GM21381 (cell line): ENCODE measurements around the gene SFMBT1.

Experiments
- ATAC-seq: cut with Tn5 transposase; IDR thresholded peaks from one replicate; pipeline ENCODE4 v1.9.1; 2021; ENCODE audit warnings: mild to moderate bottlenecking, moderate library complexity; ENCODE audit not compliant: unreplicated experiment

SFMBT1 gene

GRCh38 chr3:53003320-53003719 lies 42.6 kb downstream of the SFMBT1 start:
- no peak for ATAC-seq

GRCh38 chr3:52998771-52999513 lies 46.9 kb downstream of the SFMBT1 start:
- no peak for ATAC-seq

- ATAC-seq = no peak
Measured at GRCh38 chr3:52990637-52991036, 55.2 kb downstream of the SFMBT1 start.

DNA sequence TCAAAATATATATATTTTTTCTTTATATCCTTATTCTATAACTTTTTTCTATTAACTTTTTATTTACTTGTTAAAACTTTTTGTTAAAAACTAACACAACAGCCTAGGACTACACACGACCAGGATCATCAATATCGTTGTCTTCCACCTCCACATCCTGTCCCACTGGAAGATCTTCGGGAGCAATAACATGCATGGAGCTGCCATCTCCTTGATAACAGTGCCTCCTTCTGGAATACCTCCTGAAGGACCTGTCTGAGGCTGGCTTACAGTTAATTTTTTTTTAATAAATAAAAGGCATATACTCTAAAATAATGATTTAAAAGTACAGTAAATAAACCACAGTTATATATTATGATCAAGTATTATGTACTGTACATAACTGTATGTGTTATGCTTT lies 58.9 kb downstream of the SFMBT1 start:
- no peak for ATAC-seq

DNA sequence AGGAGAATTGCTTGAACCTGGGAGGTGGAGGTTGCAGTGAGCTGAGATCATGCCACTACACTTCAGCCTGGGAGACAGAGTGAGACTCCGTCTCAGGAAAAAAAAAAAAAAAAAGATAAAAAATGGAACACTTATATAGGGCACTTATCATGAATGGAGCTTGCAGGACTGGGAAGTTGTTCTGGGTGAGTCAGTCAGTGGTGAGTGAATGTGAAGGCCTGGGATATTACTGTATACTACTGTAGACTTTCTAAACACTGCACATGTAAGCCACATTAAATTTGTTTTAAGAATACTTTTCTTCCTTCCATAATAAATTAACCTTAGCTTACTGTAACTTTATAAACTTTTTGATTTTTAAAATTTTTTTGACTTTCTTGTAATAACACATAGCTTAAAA lies 59.8 kb downstream of the SFMBT1 start:
- no peak for ATAC-seq

- ATAC-seq = peak; percentile 21
Measured at GRCh38 chr3:52983828-52984227, 62.0 kb downstream of the SFMBT1 start.

GRCh38 chr3:52983336-52983807 lies 62.5 kb downstream of the SFMBT1 start:
- peak; percentile 87 for ATAC-seq

DNA sequence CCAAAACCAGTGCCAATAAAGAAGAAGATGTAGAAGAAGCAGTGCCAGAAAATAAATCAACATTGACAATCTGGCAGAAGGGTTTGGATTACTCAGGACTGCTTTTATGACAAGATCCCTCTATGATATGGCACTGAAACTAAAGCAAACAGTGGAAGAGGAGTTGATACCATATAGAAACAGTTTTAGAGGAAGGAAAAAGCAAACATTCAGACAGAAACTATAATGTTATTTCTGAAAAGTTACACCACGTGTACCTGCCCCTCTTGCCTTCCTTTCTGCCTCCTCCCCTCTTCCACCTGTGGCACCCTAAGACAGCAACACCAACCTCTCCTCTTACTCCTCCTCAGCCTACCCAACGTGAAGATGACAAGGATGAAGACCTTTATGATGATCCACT lies 63.0 kb downstream of the SFMBT1 start:
- ATAC-seq = peak; percentile 30

GRCh38 chr3:52979190-52979983 lies 66.5 kb downstream of the SFMBT1 start:
- ATAC-seq = no peak

- no peak for ATAC-seq
Measured at GRCh38 chr3:52978109-52978754, 67.6 kb downstream of the SFMBT1 start.

DNA sequence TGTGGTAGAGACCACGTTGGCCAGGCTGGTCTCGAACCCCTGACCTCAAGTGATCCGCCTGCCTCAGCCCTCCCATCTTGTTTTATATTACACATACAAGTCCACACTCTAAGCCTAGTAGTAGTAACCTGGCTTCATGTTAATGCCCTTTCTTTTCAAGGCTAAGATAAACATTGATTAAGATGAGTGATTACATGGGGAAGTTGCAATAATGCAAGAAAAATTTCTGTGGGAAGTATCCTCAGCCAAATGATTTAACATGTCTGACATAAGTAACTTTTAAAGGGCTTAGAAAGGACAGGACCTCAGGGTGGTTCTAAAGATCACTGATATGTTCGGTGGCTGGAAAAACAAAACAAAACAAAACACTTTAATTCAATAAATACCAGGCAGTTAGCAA lies 72.1 kb downstream of the SFMBT1 start:
- no peak for ATAC-seq

- ATAC-seq = no peak
Measured at GRCh38 chr3:52971895-52972294, 74.0 kb downstream of the SFMBT1 start.

GRCh38 chr3:52967398-52967797 lies 78.5 kb downstream of the SFMBT1 start:
- no peak for ATAC-seq

DNA sequence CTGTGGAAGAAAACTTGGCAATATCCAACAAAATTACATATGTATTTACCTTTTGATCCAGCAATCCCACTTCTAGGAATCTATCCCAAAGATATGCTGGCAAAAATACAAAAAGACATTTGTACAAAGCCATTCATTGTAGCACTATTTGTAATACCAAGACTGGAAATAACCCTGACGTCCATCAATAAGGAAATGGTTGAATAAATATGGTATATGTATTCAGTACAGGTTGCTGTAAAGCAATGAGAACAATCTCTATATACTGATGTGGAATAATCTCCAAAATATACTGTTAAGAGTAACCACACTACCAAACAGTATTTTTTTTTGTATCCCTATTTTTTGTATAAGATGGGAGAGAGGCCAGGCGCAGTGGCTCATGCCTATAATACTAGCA lies 83.7 kb downstream of the SFMBT1 start:
- no peak for ATAC-seq

- no peak for ATAC-seq
Measured at GRCh38 chr3:52959773-52960172, 86.1 kb downstream of the SFMBT1 start.

- ATAC-seq = no peak
Measured at GRCh38 chr3:52939600-52939999, 106.3 kb downstream of the SFMBT1 start.

DNA sequence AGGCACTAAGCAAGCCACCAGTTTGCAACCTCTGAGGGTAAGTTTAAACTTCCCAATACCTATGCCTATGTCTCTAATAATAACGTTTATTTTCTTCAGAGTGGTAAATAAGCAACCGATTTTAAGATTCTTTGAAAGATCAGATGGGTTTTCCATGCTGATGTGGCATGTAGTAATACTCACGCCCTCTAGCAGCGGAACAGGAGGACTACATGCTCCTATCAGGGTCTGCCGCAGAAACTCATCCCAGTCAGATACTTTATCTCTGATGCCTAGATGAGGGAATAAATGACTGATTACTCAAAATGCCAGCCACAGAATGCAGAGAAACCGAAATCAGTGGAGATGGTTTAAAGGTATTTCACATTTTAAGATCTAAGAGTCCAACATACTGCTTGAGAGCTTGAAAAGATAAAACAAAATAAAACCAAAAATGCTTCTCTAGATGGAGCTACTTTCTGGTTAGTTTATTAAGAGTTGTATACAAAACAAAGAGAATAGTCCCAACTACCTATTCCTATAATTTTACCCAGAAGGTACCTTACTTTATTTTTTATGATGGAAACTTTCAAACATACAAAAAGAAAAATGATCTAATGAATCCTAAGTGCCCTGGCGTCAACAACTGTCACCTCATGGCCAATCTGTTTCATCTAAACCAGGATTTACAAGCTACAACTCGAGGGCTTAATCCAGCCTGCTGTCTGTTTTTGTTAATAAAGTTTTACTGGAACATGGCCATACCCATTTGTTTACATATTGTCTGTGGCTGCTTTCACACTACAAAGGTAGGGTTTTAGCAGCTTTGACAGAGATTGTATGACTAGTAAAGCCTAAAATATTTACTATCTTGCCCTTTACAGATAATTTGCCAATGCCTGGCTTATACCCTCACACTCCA lies 111.0 kb downstream of the SFMBT1 start:
- ATAC-seq = no peak

DNA sequence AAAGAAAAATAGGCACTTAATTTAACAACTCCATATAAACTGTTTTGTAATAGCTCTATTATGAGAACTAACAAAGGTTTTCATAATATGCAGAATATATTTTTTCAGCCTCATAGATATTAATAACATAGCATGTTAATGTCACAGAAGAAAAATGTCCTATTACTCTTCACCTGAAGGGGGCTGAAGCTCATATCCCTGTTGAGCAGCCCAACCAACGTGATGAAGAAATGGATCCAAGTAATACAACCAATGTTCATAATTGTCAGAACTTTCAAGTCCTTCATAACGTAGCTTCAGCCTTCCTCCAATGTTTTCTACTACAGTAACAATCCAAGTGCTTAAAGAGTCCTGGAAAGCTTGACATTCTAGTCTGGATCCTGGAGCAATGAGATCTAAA lies 114.0 kb downstream of the SFMBT1 start:
- no peak for ATAC-seq

- ATAC-seq = no peak
Measured at GRCh38 chr3:52931328-52931727, 114.5 kb downstream of the SFMBT1 start.

DNA sequence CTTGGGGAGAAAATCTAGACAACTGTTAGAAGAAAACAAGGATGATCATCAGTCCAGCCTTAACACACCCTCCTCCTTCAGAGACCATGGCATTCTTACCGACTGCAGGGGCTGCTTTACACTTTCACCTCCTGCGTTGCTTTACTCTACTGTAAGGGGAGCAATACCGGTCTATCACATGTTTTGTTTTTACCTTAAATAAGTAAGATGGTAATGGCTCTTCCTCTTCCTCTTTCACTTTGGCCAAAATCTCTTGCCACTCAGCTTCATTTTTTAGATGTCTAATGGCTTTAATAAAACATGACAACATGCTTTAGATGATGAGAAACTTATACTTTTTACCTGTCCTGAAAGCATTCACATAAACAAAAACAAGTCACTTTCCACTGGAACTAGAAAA lies 115.1 kb downstream of the SFMBT1 start:
- no peak for ATAC-seq

DNA sequence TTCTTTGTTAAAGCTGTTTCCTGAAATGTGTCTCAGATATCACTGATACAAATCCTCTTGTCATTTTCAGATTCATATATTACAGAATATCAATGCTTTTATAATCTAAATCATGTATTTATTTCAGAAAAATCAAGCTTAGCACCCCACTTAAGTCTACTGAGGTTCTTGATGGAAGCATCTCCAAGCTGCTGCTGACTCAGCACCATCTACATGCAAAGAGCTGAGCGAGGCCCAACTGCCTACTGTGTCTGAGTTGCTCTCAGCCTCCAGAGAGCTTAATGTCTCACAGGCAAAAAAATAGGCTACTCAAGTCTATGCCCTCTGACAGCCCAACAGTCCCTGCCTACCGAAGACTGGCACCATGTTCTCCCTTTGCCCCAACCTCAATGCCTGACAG lies 119.3 kb downstream of the SFMBT1 start:
- ATAC-seq = no peak
